CD4-positive, alpha-beta T cell treated with Interleukin-6 for 4 hours (primary cell): ENCODE results near the gene DARS2.
A peak's percentile ranks its signal among the peaks of the same experiment; 100 is the strongest.
"Not testable (repeated sequence)": the region's sequence is repeated elsewhere in the genome, so short reads cannot be mapped to it uniquely, and the experiment has no call there.

ENCODE experiments used
- DNase-seq: peaks from one replicate; pipeline ENCODE4 v3.0.0-alpha.2; 2020; ENCODE audit warnings: mixed read lengths

Gene DARS2

GRCh38 chr1:173824315-173825081 is at the start of gene DARS2, which contains the start of gene CENPL:
TSS of gene DARS2 (plus strand) at chr1:173824673. CDS start at chr1:173825230, 557 bp downstream.
TSS of gene CENPL (minus strand) at chr1:173824883. CDS start at chr1:173811299, 13,584 bp downstream.
- peak; percentile 90 for DNase-seq

GRCh38 chr1:173775578-173776226 is 48.8 kb upstream of the DARS2 start:
- no peak for DNase-seq

GRCh38 chr1:173779936-173780335 is 44.5 kb upstream of the DARS2 start:
- no peak for DNase-seq

- DNase-seq, result no peak
Observed at GRCh38 chr1:173784997-173785396, 39.5 kb upstream of the DARS2 start.

- no peak for DNase-seq
Observed at GRCh38 chr1:173789841-173790240, 34.6 kb upstream of the DARS2 start.

GRCh38 chr1:173798078-173798477 is 26.4 kb upstream of the DARS2 start:
- no peak for DNase-seq

GRCh38 chr1:173799995-173800394 is 24.5 kb upstream of the DARS2 start:
- DNase-seq, result not testable (repeated sequence)

- no peak for DNase-seq
Observed at GRCh38 chr1:173802961-173803360, 21.5 kb upstream of the DARS2 start.

GRCh38 chr1:173813654-173814053 is 10.8 kb upstream of the DARS2 start:
- DNase-seq, result not testable (repeated sequence)

- DNase-seq, result no peak
Observed at GRCh38 chr1:173818459-173818858, 6.0 kb upstream of the DARS2 start.

GRCh38 chr1:173821680-173822079 is 2.8 kb upstream of the DARS2 start:
- DNase-seq, result no peak

- no peak for DNase-seq
Observed at GRCh38 chr1:173823781-173824314, 625 bp upstream of the DARS2 start.

GRCh38 chr1:173827611-173828010 is 3.1 kb downstream of the DARS2 start:
- no peak for DNase-seq

GRCh38 chr1:173832748-173833147 is 8.3 kb downstream of the DARS2 start:
- DNase-seq, result no peak

- DNase-seq, result no peak
Observed at GRCh38 chr1:173852105-173852504, 27.6 kb downstream of the DARS2 start.

- DNase-seq, result no peak
Observed at GRCh38 chr1:173853074-173853473, 28.6 kb downstream of the DARS2 start.

GRCh38 chr1:173856014-173856413 is 31.5 kb downstream of the DARS2 start:
- no peak for DNase-seq

- DNase-seq, result no peak
Observed at GRCh38 chr1:173856903-173857302, 32.4 kb downstream of the DARS2 start.

GRCh38 chr1:173857363-173857917 is 33.0 kb downstream of the DARS2 start:
- no peak for DNase-seq

GRCh38 chr1:173859547-173859946 is 35.1 kb downstream of the DARS2 start:
- not testable (repeated sequence) for DNase-seq

- no peak for DNase-seq
Observed at GRCh38 chr1:173860065-173860464, 35.6 kb downstream of the DARS2 start.

GRCh38 chr1:173861731-173862145 is 37.3 kb downstream of the DARS2 start:
- no peak for DNase-seq

GRCh38 chr1:173862146-173862768 is 37.8 kb downstream of the DARS2 start:
- DNase-seq, result not testable (repeated sequence)
